Amygdala (tissue), 56 donors: Measurements from ENCODE around the gene C10orf90.

Experiments used
- DNase-seq, 56 donors: peaks; one replicate each; lab custom pipeline; 2025; lab: John Stamatoyannopoulos, UW

The C10orf90 gene

DNA sequence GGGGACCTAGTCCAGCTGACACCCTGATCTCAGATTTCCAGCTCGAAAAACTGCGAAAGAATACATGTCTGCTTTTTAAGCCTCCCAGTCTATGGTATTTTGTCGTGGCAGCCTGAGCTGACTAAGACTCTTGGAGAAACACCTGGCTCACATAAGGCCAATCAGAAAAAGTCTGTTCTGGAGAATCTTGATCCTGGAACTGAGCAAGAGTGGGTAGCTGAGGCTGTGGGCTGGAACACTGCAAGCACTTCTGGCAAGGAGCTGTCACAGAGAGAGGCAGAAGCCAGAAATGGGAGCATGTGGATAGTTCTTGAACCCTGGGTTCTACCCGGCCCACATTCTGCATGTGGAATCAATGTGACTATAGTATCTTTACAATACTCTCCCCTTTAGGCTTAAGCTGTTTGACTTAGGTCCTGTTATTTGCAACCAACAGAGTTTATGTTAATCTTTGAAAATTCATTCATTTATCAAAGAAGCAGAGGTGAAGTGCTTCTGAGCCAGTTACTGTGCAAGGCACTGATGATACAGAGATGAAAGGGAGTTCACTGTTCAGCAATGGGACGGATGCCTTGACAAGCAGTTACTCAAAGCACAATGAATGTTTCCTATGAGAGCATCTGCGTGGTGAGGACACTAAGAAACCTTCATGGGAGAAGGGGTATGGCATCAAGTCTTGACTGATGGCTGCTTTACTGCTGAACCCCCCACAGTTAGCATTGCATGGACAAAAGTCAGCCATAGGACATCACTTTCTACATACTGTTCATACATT lies 4.4 kb upstream of the C10orf90 start:
- DNase-seq: peak in 4 of 56 donors; percentile 20 to 33 (median 29)

DNA sequence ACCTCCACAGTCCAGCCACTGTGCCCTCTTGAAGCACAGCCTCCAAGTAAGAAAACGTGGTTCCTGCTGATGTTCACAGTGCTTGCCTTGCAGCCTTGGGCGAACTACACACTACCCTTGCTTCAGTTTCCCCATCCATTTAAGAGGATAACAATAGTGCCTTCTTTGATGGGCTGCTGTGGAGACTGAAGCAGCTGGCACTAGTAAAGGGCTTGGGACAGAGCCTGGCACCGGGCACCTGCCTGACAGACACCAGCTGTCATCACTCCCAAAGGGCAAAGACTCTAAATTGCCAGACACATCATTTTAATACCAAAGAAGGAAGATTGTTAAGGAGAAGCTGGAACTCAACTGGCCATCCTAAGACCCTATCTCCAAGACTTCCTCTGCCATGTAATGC lies 3.1 kb upstream of the C10orf90 start:
- peak in 13 of 56 donors; percentile 24 to 61 (median 42) for DNase-seq

DNA sequence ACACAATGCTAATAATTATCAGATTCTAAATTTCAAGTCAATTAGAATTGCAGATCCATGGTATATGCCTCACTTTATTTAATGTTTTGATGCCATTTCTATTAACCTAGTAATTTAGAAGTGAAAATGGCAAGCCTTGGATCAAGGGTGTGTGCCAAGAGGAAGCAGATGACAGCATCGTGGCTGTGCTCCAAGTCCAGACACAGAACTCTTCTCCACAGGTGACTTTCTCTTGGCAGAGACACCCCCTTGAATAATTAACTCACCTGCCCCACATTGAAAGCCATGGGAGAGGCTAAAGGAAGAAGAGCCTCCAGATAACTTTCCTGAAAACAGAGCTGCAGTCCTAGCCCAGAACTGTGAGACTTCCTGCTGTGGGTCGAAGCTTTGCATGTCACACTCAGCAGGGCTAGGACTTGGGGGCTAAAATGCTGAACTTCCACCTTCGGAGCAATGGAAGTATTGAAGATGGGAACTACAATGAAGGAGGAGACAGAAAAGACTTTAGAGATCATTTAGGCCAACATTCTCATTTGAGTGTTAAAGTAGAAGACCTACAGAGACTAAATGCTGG lies 996 bp upstream of the C10orf90 start:
- no peak for DNase-seq

DNA sequence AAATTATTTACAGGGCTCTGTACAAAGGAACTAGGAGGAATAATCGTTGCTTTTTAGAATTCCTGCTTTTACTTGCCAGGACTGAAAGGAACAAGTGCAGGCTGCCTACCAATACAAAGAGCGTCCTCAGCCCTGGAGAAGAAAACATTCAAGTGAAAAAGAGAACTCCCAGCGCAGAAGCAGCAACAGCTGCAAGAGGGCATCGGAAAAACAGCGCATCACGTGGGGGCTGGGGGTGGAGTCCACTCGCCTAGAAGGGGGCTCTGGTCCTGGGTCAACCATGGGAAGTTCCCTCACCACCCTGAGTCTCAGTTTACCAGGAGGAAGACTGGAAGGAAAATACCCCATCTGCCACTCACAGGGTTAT lies 385 bp upstream of the C10orf90 start:
- peak in 51 of 56 donors; percentile 25 to 88 (median 72) for DNase-seq

DNA sequence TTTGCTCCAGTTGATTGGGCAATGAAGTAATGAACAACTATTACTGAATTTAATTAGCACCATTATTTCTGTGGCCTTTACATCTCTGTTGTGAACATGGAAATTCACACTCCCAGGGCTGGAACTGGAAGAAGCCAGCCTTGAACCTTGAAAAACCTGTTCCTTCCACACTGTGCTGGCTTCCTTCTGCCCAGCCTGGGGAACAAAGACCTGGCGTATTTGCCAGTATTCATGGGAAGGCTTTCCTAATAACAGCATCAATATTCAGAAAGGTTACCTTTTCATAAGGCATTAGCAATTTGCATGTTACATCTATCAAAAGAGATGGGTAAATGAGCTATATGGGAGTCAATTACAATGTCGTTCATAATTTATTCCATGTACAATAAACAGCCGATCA lies 1.3 kb downstream of the C10orf90 start:
- no peak for DNase-seq

DNA sequence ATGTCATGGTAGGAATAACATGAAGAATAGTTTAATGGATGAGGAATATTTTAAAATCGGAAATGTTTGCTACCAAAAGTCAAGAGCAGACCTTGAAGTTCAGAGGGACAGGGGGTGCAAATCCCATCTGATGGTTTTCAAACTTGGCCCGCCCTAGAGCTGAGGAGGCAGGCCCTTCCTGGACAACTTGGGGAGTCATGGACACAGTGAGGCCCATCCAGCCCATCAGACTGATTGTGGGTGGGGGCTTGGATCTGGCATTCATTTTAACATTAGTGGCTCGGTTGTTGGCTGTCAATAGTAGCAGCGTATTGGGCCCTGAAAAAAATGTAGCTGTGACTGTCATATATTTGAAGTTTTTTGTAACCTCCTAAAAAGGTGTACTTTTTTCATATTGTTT lies 2.0 kb downstream of the C10orf90 start:
- DNase-seq: peak in 8 of 56 donors; percentile 19 to 53 (median 28)

DNA sequence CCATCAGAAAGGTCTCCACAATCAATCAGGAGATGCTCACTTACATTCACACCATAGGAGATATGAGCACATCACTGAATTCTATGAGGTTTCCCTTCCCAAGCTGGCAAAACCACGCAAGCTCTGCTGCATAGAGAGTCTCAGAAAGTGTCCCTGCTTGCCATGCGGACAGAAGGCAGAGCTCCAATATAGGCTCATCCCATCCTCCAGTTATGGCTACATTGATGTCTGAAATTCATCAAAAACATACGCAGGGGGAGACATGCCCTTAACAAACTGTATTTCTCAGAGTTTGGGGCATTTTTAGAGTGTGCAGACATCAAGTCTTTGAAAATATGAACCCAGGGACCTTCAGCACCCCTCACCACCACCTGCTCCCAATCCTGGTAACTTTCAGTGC lies 2.9 kb downstream of the C10orf90 start:
- DNase-seq: peak in 4 of 56 donors; percentile 18 to 35 (median 23)

DNA sequence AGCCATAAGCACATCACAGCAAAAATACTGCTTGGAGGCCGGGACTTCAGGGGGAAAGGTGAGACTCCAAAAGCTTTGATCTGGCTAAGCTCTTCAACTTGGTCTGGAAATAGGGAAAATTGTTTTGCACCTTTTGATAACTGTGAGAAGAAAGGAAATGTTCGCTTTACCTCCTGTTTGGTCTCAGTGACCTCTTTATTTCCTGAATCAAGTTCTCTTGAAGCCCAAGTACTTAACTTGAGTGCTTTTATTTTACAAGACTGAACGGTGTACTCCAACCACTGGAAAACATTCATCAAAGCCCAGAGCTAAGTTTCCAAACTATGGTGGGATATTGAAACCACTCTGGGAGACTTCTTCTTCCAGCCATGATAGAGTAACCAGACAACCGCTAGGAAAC lies 5.3 kb downstream of the C10orf90 start:
- no peak for DNase-seq

DNA sequence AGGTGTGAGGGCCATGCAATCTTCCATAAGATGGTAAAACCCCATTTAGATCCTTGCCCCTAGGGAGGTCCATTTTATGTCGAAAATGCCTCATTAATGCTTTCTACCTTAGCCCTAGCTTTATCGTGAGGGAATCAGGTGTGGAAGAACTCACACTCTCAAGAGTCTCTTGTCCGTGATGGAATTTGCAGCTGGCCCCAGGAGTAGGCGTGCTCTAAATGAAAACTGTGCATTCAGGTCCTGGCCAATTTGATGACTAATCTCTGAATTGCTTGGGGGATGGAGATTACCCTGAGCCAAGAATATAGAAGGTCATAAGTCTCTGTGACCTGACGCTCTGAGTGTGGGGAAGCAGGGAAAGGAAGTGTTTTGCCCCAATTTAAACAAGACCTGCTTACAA lies 6.6 kb downstream of the C10orf90 start:
- no peak for DNase-seq

DNA sequence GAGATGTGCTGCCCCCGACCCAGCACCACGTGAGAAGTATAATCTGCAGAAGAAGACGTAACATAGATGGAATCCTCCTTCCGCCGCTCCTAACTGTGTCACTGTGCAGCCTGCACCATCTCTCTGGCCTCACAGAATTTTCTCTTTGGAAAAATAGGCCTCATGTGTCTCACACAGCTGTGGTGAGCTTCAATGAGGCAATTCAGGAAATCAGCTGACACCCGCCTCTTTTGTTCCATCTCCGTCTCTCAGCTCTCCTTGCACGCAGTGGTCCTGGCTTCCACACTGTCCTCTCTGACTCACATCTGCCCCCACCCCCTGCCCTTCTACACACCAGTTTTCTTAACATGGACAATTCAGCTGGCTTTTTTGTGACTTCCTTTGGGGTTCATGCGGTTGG lies 7.2 kb downstream of the C10orf90 start:
- DNase-seq: peak in 53 of 56 donors; percentile 22 to 96 (median 80)

DNA sequence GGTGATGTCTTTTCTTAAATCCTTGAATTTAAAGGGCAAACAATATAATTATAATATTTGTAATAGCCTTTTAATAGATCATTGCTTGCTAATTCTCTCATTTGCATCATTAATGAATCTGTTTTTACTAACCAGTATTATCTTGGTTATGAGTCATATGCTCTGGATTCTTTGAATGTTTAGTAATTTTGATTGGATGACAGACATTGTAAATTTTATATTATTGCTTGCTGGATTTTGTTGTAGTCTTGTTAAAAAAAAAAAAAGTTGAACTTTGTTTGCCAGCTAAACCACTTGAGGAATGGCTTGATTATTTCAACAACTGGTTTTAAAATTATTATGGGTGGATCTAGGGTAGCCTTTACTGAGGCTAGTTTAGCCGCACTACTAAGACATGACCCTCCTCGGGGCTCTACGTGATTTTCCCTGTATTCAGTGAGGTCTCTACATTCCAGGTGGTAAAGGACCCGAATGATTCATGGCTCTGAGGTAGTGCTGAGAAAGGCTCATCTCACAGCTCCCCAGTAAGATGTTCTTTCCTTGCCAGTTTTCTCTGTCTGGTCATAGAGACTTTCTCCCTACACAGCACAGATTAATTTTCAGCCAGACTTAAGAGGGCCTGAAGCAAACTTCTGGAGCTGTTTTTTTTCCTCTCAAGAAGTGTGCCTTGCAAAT lies 8.5 kb downstream of the C10orf90 start:
- no peak for DNase-seq

DNA sequence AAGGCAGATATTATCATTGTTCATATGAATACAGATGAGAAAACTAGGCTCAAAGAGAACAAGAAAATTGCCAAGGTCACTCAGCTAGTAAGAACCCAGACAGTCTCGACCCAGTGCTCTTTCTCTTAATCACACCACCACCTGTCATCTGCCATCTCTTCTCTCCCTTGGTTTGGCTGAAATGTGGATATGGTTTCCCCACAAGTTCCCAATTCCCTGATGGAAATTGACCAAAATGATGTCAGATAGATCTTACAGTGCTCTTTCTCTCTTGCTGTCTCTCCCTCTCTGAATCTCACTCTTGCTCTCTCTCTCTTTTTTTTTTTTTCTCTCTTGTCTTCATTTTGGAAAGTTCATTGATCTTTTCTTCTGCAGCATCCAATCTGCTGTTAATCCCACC lies 9.1 kb downstream of the C10orf90 start:
- no peak for DNase-seq

DNA sequence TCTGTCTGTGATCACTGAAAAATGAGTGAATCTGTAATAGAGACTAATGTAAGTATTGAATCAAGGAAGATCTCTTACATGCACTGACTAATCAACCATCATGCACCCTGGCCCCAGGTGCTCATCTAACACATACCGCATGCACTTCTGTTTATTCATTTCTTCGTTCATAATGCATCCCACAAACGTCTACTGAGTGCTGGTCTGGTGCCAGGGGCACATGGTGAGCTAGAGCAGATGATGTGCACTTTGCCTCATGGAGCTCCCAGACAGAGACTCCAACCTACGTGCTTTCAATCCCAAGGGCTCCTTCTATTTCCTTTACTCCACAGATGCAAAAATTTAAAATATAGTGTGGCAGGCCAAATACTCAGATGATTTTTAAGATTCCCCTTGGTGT lies 10.7 kb downstream of the C10orf90 start:
- peak in 3 of 56 donors; percentile 18 to 31 (median 28) for DNase-seq

DNA sequence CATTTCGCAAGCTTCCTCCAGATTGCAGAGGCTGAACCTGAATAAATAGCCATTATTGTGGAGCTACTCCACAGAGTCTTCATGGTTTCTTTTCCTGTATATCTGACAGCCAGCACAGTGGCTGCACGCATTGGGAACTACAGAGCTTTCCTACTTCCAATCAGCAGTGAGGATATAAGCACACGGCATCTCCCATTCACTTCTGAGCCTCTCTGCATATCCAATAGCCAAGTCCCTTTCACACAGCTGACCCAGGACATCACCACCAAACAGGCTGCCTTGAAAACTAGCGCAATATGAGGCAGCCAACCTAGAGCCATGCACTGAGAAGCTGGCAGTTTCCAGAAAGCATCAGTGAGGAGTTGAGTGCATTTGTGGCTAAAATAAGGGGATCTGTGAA lies 11.6 kb downstream of the C10orf90 start:
- peak in 6 of 56 donors; percentile 22 to 50 (median 31) for DNase-seq

DNA sequence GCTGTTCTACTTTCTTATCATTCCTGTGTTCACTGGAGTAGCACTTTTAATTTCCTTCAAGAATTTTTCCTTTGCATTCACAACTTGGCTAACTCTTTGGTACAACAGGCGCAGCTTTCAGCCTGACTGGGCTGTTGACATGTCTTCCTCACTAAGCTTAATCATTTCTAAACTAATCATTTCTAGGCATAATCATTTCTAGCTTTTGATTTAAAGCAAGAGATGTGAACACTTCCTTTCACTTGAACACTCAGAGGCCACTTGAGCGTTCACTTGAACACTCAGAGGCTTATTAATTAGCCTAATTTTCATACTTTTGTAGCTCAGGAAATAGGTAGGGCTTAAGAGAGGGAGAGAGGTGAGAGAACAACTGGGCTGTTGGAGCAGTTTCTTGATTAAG lies 15.9 kb downstream of the C10orf90 start:
- DNase-seq: no peak

DNA sequence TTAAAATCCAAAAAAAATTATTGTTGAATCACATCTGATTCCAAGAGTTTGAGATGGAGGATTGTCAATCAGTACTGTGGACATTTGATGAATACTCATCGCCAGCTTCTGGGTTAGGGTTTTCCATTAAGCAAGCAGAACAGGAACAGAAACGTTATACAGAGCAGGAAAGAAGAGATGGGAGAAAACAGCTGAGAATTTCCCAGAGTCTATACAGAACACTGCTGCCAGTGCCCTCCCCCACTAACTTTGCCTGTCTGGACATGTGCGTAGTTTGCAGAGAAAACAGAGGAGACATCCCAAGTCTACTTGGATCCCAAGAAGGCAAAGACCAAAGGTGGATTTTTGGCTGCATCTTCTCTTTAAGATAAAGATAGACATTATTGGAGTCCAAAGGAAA lies 19.0 kb downstream of the C10orf90 start:
- no peak for DNase-seq

DNA sequence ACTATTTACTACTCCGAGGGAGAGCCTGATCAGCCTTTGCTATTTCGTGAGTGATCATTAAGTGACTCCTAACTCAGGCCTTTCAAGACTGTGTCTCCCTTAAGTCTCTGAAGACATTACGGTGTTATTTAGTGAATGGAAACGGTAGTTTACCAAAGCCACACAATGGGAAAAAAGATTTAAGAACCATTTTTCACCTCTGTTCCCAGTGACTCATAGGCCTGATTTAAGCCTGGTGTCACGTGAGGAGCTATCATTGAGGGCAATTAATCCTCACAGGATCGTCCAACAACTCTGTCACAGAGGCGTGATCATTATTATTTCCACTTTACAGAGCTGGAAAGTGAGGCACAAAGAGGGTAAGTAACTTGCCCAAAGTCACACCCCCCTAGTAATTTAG lies 20.3 kb downstream of the C10orf90 start:
- no peak for DNase-seq

DNA sequence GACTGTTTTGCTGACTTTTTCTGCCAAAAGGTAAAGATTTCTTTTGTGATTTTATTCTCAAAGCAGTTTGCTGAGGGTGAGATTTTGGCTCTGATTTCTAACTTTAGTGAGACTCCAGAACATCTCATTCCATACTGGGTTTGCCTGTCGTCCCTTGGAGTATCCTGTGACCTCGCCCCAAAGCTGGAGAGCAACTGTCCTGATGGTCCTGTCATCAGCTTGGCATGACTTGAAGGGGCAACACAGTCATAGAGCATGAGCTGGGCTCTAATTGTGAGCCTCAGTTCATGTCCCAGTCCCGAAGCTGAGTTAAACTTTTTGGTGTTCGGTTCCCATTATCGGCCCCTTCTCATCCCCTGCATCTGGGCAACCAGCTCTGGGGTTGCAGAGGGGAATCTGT lies 23.4 kb downstream of the C10orf90 start:
- no peak for DNase-seq

DNA sequence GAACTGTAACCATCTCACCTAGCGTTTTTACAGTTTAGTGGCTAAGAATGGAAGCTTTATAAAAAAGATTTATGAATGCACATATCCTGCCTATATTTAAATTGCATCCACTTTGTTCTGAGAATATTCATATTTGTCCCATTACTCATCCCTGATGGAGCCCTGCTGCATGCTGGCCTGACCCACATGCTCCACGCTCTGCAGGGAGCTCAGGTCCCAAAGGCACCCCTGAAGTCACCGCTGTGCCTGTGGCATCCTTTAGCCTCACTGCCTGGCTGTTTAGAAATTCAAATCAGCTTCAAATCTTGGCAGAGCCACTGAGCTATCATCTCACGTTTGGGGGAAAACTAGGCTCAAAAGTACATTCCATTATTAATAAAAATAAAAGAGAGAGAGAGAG lies 24.4 kb downstream of the C10orf90 start:
- DNase-seq: peak in 1 of 56 donors; percentile 26

DNA sequence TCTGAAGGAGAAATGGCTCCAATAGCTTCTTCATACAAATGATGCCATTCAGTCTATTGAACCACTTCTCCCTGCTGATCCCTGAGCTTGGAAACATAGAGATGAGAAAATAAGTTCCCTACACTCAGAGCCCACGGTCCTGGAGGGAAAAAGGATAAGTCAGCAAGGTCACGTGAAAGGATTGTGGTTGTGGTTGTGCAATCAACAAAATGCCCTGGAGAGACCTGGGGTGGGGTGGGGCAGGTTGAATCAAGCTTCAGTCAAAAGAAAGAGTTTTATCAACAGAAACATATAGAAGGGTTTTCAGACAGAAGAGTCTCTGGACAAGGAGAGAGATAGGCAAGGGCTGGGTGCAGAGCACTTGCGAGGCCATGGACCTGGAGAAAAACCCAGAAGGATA lies 30.1 kb downstream of the C10orf90 start:
- DNase-seq: no peak

DNA sequence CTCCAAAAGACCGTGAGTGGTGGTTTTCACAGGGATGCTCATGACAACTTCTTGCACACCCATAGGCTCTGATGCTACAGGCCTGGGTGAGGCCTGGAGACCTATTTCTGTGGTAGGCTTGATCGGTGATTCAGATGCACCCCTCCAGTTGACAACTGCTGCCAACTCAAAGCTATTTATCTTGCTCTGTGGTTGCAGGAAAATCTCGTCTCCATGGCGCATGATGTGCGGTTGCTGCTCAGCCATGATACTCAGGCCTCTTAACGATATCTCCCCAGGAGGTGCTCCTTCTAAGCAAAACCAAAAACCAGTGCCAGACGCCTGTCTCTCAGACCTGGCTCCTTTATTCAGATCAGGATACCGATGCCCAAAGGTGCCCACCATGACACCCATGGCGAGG lies 31.4 kb downstream of the C10orf90 start:
- DNase-seq: no peak

DNA sequence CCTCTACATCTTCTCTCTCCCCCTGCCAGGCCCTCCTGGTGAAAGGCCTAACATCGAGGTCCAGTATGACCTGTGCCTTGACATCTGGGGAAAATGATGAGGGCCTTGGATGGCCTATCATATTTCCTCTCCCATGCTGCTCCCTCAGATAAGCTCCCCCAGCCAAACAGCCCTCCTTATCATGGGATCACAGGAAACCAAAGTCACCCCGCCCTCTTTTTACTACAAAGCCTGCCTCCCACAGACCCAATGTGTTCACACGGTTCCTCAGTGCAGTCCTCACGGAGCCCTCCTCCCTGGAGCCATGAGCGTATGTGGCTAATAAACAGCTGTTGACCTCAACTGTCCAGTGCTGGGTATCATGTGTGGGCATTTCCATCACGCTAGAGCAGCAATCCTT lies 32.0 kb downstream of the C10orf90 start:
- DNase-seq: no peak
